Activated naive CD4-positive, alpha-beta T cell treated with anti-CD3 and anti-CD28 coated beads, Interleukin-2, amount 50 U/mL, for 24 hours (primary cell): ENCODE data around the gene CYP21A2.
"Not testable (repeated sequence)": the region's sequence is repeated elsewhere in the genome, so short reads cannot be mapped to it uniquely, and the experiment has no call there.

Experiments used
- H3K27ac Mint-ChIP-seq: one replicate; pipeline ENCODE4 v1.8.0; 2021; ENCODE audit warnings: mild to moderate bottlenecking, mixed read lengths
- H3K27me3 Mint-ChIP-seq: one replicate; pipeline ENCODE4 v1.8.0; 2021; ENCODE audit warnings: mixed read lengths
- H3K36me3 Mint-ChIP-seq: one replicate; pipeline ENCODE4 v1.8.0; 2021; ENCODE audit warnings: mixed read lengths
- H3K4me1 Mint-ChIP-seq: one replicate; pipeline ENCODE4 v1.8.0; 2021; ENCODE audit warnings: mixed read lengths
- H3K4me3 Mint-ChIP-seq: one replicate; pipeline ENCODE4 v1.8.0; 2021; ENCODE audit warnings: mild to moderate bottlenecking, mixed read lengths
- H3K9me3 Mint-ChIP-seq: one replicate; pipeline ENCODE4 v1.8.0; 2021; ENCODE audit warnings: mixed read lengths

CYP21A2 gene

GRCh38 chr6:32037598-32038524 lies at the start of gene CYP21A2:
Gene CYP21A2 (plus strand): TSS chr6:32038415. CDS start chr6:32038423, 8 bp downstream.
- H3K9me3 Mint-ChIP-seq, H3K4me3 Mint-ChIP-seq: not testable (repeated sequence)
- H3K27ac Mint-ChIP-seq: peak within 1 kb of the TSS; percentile 91

GRCh38 chr6:31989363-31989762 lies 48.9 kb upstream of the CYP21A2 start:
- H3K27ac Mint-ChIP-seq, H3K9me3 Mint-ChIP-seq, H3K27me3 Mint-ChIP-seq, H3K4me3 Mint-ChIP-seq, H3K36me3 Mint-ChIP-seq, H3K4me1 Mint-ChIP-seq: not testable (repeated sequence)

More at GRCh38 chr6:32037598-32038524, at the start of gene CYP21A2:
- H3K36me3 Mint-ChIP-seq, H3K27me3 Mint-ChIP-seq: not testable (repeated sequence)
- peaks cover 12% of the 10 kb centered on the region for H3K4me1 Mint-ChIP-seq

GRCh38 chr6:31994421-31994820 lies 43.8 kb upstream of the CYP21A2 start:
- H3K27ac Mint-ChIP-seq, H3K27me3 Mint-ChIP-seq, H3K4me1 Mint-ChIP-seq, H3K36me3 Mint-ChIP-seq, H3K4me3 Mint-ChIP-seq, H3K9me3 Mint-ChIP-seq: not testable (repeated sequence)

- H3K9me3 Mint-ChIP-seq, H3K4me1 Mint-ChIP-seq, H3K27me3 Mint-ChIP-seq, H3K36me3 Mint-ChIP-seq, H3K4me3 Mint-ChIP-seq, H3K27ac Mint-ChIP-seq: not testable (repeated sequence)
Observed at GRCh38 chr6:31996385-31996784, 41.8 kb upstream of the CYP21A2 start.

GRCh38 chr6:32002546-32003268 lies 35.5 kb upstream of the CYP21A2 start:
- not testable (repeated sequence) for H3K27ac Mint-ChIP-seq, H3K27me3 Mint-ChIP-seq, H3K36me3 Mint-ChIP-seq, H3K9me3 Mint-ChIP-seq, H3K4me3 Mint-ChIP-seq
- H3K4me1 Mint-ChIP-seq: peaks cover 10% of the 10 kb centered on the region

GRCh38 chr6:32003301-32003700 lies 34.9 kb upstream of the CYP21A2 start:
- H3K27me3 Mint-ChIP-seq, H3K9me3 Mint-ChIP-seq, H3K27ac Mint-ChIP-seq, H3K4me3 Mint-ChIP-seq, H3K36me3 Mint-ChIP-seq: not testable (repeated sequence)
- H3K4me1 Mint-ChIP-seq: peaks cover 10% of the 10 kb centered on the region

- not testable (repeated sequence) for H3K9me3 Mint-ChIP-seq, H3K27me3 Mint-ChIP-seq, H3K27ac Mint-ChIP-seq, H3K36me3 Mint-ChIP-seq, H3K4me3 Mint-ChIP-seq
- peaks cover 10% of the 10 kb centered on the region for H3K4me1 Mint-ChIP-seq
Observed at GRCh38 chr6:32004393-32004792, 33.8 kb upstream of the CYP21A2 start.

GRCh38 chr6:32004864-32005537 lies 33.2 kb upstream of the CYP21A2 start:
- H3K4me1 Mint-ChIP-seq: peaks cover 10% of the 10 kb centered on the region
- peak overlapping the region; percentile 72 for H3K27ac Mint-ChIP-seq
- H3K27me3 Mint-ChIP-seq, H3K9me3 Mint-ChIP-seq, H3K4me3 Mint-ChIP-seq, H3K36me3 Mint-ChIP-seq: not testable (repeated sequence)

- not testable (repeated sequence) for H3K36me3 Mint-ChIP-seq, H3K27ac Mint-ChIP-seq, H3K4me3 Mint-ChIP-seq, H3K27me3 Mint-ChIP-seq, H3K9me3 Mint-ChIP-seq
- peaks cover 10% of the 10 kb centered on the region for H3K4me1 Mint-ChIP-seq
Observed at GRCh38 chr6:32005538-32005880, 32.7 kb upstream of the CYP21A2 start.

GRCh38 chr6:32005991-32006529 lies 32.2 kb upstream of the CYP21A2 start:
- H3K27ac Mint-ChIP-seq, H3K36me3 Mint-ChIP-seq, H3K4me3 Mint-ChIP-seq, H3K27me3 Mint-ChIP-seq, H3K9me3 Mint-ChIP-seq: not testable (repeated sequence)
- peaks cover 10% of the 10 kb centered on the region for H3K4me1 Mint-ChIP-seq

GRCh38 chr6:32007086-32007485 lies 31.1 kb upstream of the CYP21A2 start:
- H3K36me3 Mint-ChIP-seq, H3K9me3 Mint-ChIP-seq, H3K27me3 Mint-ChIP-seq, H3K27ac Mint-ChIP-seq, H3K4me3 Mint-ChIP-seq: not testable (repeated sequence)
- H3K4me1 Mint-ChIP-seq: peaks cover 10% of the 10 kb centered on the region

GRCh38 chr6:32008037-32008436 lies 30.2 kb upstream of the CYP21A2 start:
- H3K27me3 Mint-ChIP-seq, H3K36me3 Mint-ChIP-seq, H3K27ac Mint-ChIP-seq, H3K9me3 Mint-ChIP-seq, H3K4me3 Mint-ChIP-seq: not testable (repeated sequence)
- peaks cover 10% of the 10 kb centered on the region for H3K4me1 Mint-ChIP-seq

- not testable (repeated sequence) for H3K27me3 Mint-ChIP-seq, H3K27ac Mint-ChIP-seq, H3K9me3 Mint-ChIP-seq, H3K36me3 Mint-ChIP-seq, H3K4me3 Mint-ChIP-seq
- peaks cover 10% of the 10 kb centered on the region for H3K4me1 Mint-ChIP-seq
Observed at GRCh38 chr6:32008616-32009015, 29.6 kb upstream of the CYP21A2 start.

- H3K4me3 Mint-ChIP-seq, H3K4me1 Mint-ChIP-seq, H3K27me3 Mint-ChIP-seq: not testable (repeated sequence)
Observed at GRCh38 chr6:32009537-32009936, 28.7 kb upstream of the CYP21A2 start.

GRCh38 chr6:32010856-32011530 lies 27.2 kb upstream of the CYP21A2 start:
- H3K27ac Mint-ChIP-seq, H3K9me3 Mint-ChIP-seq, H3K27me3 Mint-ChIP-seq, H3K4me3 Mint-ChIP-seq, H3K4me1 Mint-ChIP-seq, H3K36me3 Mint-ChIP-seq: not testable (repeated sequence)

More at GRCh38 chr6:32009537-32009936, 28.7 kb upstream of the CYP21A2 start:
- not testable (repeated sequence) for H3K27ac Mint-ChIP-seq, H3K9me3 Mint-ChIP-seq, H3K36me3 Mint-ChIP-seq
